Lower leg skin (tissue), 4 donors: ENCODE results near the gene FBXL14. TPM values are rescaled to one million over a fixed set of nuclear protein-coding genes. Genes with fewer than 3 reads are reported as not detected.

Experiments used
- DNase-seq, 2 donors: peaks; one replicate each; pipeline ENCODE4 v3.0.0-alpha.2; 2019; ENCODE audit warnings: low spot score in 2 of 2
- H3K4me3 ChIP-seq: fragments of 200-600 bp; sonication (generic); 2 replicates; pipeline ENCODE4 v1.5.1; 2017; ENCODE audit warnings: mild to moderate bottlenecking, low read depth; ENCODE audit not compliant: poor library complexity, severe bottlenecking
- POLR2A ChIP-seq, 2 donors: fragments of 450-650 bp; IDR thresholded peaks; one replicate each; pipeline ENCODE4 v1.6.1; 2016 to 2017; ENCODE audit warnings: antibody characterized with exemption in 2 of 2, mild to moderate bottlenecking in 1 of 2, moderate library complexity in 1 of 2
- WGBS, 2 donors: methylation state at CpG; one replicate each; pipeline ENCODE4 v1.1.5; 2018; 5-methylcytosine and 5-hydroxymethylcytosine counted together
- intact Hi-C: fragments of 100-400 bp; cut with DNase I; formaldehyde crosslinking; loops from one replicate; pipeline ENCODE4 v1.15.0; 2023; ENCODE audit warnings: low total_unique reads
- total RNA-seq, 4 donors: library from RNA; depleted of rRNA; stranded (reverse); fragments of >200 nt; gene quantifications; one replicate each; pipeline ENCODE4 v1.1.0, GENCODE V29; 2016
- TF ChIP-seq, protein P1 (sequence below), 3 donors: fragments of 450-650 bp; IDR thresholded peaks; one replicate each; pipeline ENCODE4 v1.5.1; 2016; ENCODE audit warnings: antibody characterized with exemption in 3 of 3, mild to moderate bottlenecking in 3 of 3, moderate library complexity in 2 of 3

Gene FBXL14
- total RNA-seq, 4 donors from 2014 or later, result 9.3 to 12.8 (median 10.9) TPM

DNA sequence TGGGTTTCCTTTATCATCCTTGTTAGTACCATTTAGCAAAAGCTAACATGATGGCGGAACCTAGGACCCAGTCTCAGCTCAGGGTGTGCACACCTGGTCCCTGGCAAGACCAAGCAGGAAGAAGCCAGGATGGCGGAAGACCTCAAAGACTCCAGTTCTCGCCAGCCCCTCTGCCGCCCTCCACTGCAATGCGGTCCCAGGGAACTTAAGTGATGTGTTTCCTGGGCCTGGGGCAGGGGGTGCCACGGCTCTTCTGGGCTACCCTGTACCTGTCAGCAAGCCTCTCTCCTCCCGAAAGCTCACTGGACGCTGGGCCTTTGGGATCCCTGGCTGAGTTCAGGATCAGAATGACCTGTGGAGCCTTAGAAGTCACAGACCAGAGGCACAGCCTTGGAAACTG is 71.3 kb downstream of the FBXL14 start:
- intact Hi-C loops, result no loop called here
- no peak overlapping the region for H3K4me3 ChIP-seq
- 88 to 92% methylated on average over 8 of the region's 8 CpGs for WGBS, 2 donors
- TF ChIP-seq, protein P1, sequence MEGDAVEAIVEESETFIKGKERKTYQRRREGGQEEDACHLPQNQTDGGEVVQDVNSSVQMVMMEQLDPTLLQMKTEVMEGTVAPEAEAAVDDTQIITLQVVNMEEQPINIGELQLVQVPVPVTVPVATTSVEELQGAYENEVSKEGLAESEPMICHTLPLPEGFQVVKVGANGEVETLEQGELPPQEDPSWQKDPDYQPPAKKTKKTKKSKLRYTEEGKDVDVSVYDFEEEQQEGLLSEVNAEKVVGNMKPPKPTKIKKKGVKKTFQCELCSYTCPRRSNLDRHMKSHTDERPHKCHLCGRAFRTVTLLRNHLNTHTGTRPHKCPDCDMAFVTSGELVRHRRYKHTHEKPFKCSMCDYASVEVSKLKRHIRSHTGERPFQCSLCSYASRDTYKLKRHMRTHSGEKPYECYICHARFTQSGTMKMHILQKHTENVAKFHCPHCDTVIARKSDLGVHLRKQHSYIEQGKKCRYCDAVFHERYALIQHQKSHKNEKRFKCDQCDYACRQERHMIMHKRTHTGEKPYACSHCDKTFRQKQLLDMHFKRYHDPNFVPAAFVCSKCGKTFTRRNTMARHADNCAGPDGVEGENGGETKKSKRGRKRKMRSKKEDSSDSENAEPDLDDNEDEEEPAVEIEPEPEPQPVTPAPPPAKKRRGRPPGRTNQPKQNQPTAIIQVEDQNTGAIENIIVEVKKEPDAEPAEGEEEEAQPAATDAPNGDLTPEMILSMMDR (IDR thresholded peaks at IDR 0.05), result no peak
- no peak for TF ChIP-seq POLR2A (IDR thresholded peaks at IDR 0.05)
- DNase-seq, result no peak

DNA sequence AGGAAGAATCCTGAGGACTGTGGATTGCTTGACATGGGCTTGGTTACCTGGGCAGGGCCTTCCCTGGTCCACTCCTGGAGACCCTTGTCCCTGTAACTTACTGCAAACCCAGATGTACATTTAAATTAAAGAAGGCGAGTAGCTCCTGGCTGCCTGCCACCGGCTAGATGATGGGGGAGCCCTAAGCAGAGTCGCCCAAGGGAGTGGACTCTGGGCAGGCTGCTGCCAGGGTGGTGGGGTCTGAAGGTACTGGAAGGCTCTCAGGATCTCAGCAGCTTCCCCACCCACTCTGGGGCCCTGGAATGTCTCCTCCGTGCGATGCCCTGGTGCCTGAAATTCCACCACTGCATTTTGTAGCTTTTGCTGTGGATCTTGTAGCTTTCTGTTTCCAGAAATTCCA is 74.7 kb downstream of the FBXL14 start:
- H3K4me3 ChIP-seq, result no peak overlapping the region
- TF ChIP-seq POLR2A (IDR thresholded peaks at IDR 0.05), result no peak
- TF ChIP-seq, protein P1 (IDR thresholded peaks at IDR 0.05), result no peak
- DNase-seq, result peak in 1 of 2 donors; percentile 58
- 52 to 60% methylated on average over 5 of the region's 5 CpGs for WGBS, 2 donors
- intact Hi-C loops, result no loop called here

DNA sequence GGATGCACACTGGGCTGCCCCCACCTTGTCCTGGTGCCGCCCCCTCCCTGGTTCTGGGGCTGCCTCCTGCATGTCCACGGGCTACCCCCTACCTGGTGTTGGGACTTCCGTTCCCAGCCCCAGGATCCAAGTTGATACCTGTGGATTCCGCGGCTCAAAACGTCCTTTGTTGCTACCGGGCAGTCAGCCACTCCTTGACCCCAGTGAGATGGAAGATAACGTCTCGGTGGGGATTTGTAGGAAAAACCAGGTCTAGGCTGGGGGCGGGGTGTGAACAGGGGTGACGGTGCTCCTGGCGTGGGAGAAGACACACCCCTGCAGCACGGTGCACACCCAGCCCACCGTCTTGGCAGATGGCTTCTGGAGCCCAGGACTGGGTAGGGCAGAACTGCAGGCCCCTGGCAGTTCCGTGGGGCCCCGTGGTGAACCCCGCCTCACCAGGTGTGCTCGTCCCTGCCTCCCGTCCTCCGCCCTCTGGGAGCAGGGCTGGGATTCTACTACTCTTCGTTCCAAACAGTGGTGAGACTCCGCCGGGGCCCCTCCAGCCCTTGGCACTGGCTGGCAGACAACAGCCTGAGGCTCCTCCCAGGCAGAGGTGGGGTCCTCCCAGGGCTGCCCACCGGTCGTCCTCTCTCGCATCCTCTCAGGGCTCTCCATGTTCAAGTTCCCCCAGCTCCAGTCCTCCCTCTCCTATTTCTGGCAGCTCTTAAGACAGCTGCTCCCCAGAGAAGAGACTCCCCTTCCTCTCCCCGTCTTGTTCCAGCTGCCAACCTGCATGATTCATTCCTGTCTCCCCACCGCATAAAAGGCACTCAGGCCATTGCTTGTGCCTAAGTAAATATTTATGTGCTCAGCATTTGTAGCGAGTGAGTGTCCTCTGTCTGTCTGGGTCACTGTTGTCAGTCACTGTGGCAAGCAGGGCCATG is 75.5 kb downstream of the FBXL14 start:
- H3K4me3 ChIP-seq, result no peak overlapping the region
- TF ChIP-seq, protein P1 (IDR thresholded peaks at IDR 0.05), result no peak
- no peak for TF ChIP-seq POLR2A (IDR thresholded peaks at IDR 0.05)
- DNase-seq, result peak in 1 of 2 donors; percentile 80
- intact Hi-C loops, result no loop called here
- WGBS, 2 donors, result 35% methylated on average over 24 to 25 of the region's 29 CpGs

DNA sequence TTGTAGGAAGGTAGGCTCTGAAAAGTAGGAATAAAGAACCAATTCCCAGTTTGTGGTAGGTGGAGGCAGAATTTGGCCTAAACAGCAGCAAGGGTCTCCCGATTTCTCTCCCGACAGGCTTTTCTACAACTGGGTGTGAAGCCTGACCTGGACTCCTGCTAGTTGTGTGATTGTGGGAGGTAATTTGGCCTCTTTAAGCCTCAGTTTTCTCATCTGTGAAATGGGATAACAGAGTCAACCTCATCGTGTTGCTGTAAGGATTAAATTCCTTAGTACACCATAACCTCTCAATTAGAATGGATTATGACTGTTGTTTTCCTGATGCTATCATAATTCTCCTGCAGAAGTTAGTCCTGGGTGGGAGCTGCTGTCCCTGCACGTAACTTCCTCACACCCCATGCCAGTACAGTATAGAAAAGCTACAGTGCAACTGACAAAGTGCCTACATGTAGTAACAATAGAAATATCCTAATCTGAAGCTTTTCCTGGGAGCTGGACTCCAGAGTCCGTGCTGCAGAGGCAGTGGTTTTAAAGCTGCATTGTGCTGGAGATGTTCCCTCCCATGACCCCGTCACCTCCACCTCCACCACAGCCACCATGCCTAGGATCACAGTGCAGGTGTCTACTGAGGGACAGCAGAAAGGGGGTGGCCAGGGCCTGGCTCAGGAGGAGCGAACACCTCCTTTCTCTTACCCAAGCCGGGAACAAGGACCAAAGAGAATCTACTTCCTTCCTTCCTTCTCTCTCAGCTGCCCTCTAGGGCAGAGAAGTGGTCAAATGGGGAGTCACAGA is 76.5 kb downstream of the FBXL14 start:
- WGBS, 2 donors, result 79 to 80% methylated on average over 8 of the region's 8 CpGs
- DNase-seq, result peak in 1 of 2 donors; percentile 59
- intact Hi-C loops, result no loop called here
- H3K4me3 ChIP-seq, result no peak overlapping the region
- TF ChIP-seq, protein P1 (IDR thresholded peaks at IDR 0.05), result no peak
- no peak for TF ChIP-seq POLR2A (IDR thresholded peaks at IDR 0.05)

- no peak for TF ChIP-seq POLR2A (IDR thresholded peaks at IDR 0.05)
- TF ChIP-seq, protein P1 (IDR thresholded peaks at IDR 0.05), result no peak
- intact Hi-C loops, result no loop called here
- no peak overlapping the region for H3K4me3 ChIP-seq
- DNase-seq, result no peak
- 10 to 12% methylated on average over 2 of the region's 2 CpGs for WGBS, 2 donors
Observed at GRCh38 chr12:1517007-1517406, 77.4 kb downstream of the FBXL14 start.

Other genes starting within 250 kb of the FBXL14 start
- 10 to 100 TPM in 2 of 4 donors, 1 to 10 TPM in 2; 3.6 to 16.5 (median 10.9) TPM for gene WNT5B, start 34.6 kb upstream of the FBXL14 start, total RNA-seq
- gene ADIPOR2, start 96.5 kb upstream of the FBXL14 start, total RNA-seq, result 10 to 100 TPM; 29.5 to 44.3 (median 37.1) TPM
- gene LRTM2, start 226.0 kb upstream of the FBXL14 start, total RNA-seq, result not detected